Nephron progenitor cell (in vitro differentiated cells): ENCODE measurements around the gene PERCC1.
A peak's percentile ranks its signal among the peaks of the same experiment; 100 is the strongest.

Experiments used
- DNase-seq: peaks from one replicate; pipeline ENCODE4 v3.0.0; 2021
- H3K27ac Mint-ChIP-seq: 2 replicates; pipeline ENCODE4 v1.8.0; 2021; ENCODE audit warnings: mild to moderate bottlenecking, moderate library complexity, mixed read lengths
- H3K27me3 Mint-ChIP-seq: 2 replicates; pipeline ENCODE4 v1.8.0; 2021; ENCODE audit warnings: mild to moderate bottlenecking, low read depth, mixed read lengths; ENCODE audit not compliant: poor library complexity
- H3K36me3 Mint-ChIP-seq: 2 replicates; pipeline ENCODE4 v1.8.0; 2021; ENCODE audit warnings: low read depth, mixed read lengths
- H3K4me1 Mint-ChIP-seq: 2 replicates; pipeline ENCODE4 v1.8.0; 2021; ENCODE audit warnings: mixed read lengths
- H3K4me3 Mint-ChIP-seq: 2 replicates; pipeline ENCODE4 v1.8.0; 2021; ENCODE audit warnings: mild to moderate bottlenecking, moderate library complexity, mixed read lengths
- H3K9me3 Mint-ChIP-seq: 2 replicates; pipeline ENCODE4 v1.8.0; 2021; ENCODE audit warnings: mild to moderate bottlenecking, moderate library complexity, mixed read lengths
- CTCF ChIP-seq: fragments of 200-600 bp; sonication (generic); IDR thresholded peaks from 2 replicates; pipeline ENCODE4 v1.5.0; 2021; ENCODE audit warnings: antibody characterized with exemption

PERCC1 gene

DNA sequence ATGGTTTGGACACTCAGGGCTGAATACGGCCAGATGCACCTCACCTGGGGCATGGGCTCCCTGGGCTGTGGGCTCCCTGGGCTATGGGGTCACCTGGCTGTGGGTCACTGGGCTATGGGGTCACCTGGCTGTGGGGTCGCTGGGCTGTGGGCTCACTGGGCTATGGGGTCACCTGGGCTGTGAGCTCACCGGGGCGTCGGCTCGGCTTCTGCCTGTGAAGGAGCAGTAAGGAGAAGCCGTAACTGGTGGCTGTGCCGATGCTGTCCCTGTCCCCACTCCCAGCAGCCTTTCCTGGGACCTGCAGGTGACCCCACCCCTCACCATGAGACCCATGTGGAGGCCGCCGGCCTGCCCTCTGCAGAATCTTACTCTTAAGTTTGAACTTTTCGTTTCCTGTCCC lies 1.9 kb upstream of the PERCC1 start:
- no peak for TF ChIP-seq CTCF
- Mint-ChIP-seq H3K27me3 (no peaks in the 10 kb centered on the region), H3K4me1 (peaks cover 21% of the 10 kb centered on the region), H3K27ac (no peak overlapping the region), H3K4me3 (no peak overlapping the region), H3K9me3 (no peaks in the 10 kb centered on the region), H3K36me3 (no peaks in the 10 kb centered on the region)
- no peak for DNase-seq

DNA sequence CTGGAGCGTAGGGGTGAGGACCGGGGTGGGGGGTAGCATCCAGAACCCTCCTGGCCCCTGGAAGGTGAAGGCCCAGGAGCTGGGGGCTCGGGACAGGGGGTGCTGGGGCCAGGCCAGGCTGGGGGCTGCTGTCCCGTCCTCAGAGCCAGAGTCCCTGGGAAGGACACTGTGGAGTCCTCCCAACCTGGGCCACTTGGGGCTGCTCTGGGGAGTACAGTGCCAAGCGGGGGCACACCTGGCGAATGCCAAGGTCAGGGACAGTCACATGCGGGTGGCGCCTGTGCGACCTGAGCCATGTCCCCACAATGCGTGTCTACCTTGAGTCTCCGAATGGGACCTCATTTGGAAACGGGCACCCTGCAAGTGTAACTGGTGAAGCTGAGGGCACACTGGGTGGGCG lies 1.2 kb upstream of the PERCC1 start:
- peaks cover 21% of the 10 kb centered on the region for H3K4me1 Mint-ChIP-seq
- peak overlapping the region; percentile 16 for H3K27ac Mint-ChIP-seq
- DNase-seq = no peak
- no peaks in the 10 kb centered on the region for H3K36me3 Mint-ChIP-seq
- no peaks in the 10 kb centered on the region for H3K9me3 Mint-ChIP-seq
- no peak overlapping the region for H3K4me3 Mint-ChIP-seq
- H3K27me3 Mint-ChIP-seq = no peaks in the 10 kb centered on the region
- no peak for TF ChIP-seq CTCF

- no peak for DNase-seq
- Mint-ChIP-seq H3K4me1 (peaks cover 21% of the 10 kb centered on the region), H3K27ac (no peak overlapping the region), H3K36me3 (no peaks in the 10 kb centered on the region), H3K9me3 (no peaks in the 10 kb centered on the region), H3K27me3 (no peaks in the 10 kb centered on the region), H3K4me3 (no peak overlapping the region)
- TF ChIP-seq CTCF = no peak
These were observed 592 bp upstream of the PERCC1 start for GRCh38 chr16:1430214-1430758.

DNA sequence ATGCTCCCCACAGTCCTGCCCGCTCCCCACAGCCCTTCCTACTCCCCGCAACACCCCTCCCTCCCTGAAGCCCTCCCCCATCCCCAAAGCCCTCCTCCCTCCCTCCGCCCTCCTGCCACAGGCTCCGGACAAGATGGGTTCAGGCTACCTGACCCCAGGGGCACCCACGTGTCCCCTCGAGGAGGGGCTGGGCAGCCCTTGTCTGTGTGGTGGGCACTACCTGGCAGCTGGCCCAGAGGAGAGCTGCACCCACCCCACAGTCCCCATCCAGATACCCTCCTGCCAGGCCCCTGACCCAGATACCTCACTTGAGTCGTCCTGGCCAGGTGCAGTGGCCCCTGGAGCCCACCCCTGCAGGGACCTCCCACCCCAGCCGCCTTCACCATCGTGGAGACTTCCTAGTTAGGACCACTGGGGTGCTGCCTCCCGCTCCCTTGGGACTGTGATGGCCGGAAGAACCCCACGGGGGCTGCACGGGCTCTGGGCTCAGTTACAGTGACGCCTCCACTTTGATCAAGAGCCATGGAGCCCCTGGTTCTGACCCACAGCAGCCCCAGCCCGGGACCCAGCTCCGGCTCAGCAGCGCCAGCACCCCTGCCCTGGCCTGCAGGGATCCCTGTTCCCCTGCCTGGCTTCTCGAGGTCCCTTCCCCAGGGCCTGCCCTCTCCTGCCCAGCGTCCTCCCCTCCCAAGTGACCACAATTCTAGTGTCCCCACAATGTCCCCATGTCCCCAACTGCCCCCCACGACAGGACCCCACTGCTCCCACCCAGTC lies 806 bp downstream of the PERCC1 start:
- no peak for TF ChIP-seq CTCF
- Mint-ChIP-seq H3K9me3 (no peaks in the 10 kb centered on the region), H3K36me3 (no peaks in the 10 kb centered on the region), H3K27ac (no peak overlapping the region), H3K27me3 (no peaks in the 10 kb centered on the region), H3K4me1 (peaks cover 16% of the 10 kb centered on the region), H3K4me3 (no peak overlapping the region)
- DNase-seq = no peak

DNA sequence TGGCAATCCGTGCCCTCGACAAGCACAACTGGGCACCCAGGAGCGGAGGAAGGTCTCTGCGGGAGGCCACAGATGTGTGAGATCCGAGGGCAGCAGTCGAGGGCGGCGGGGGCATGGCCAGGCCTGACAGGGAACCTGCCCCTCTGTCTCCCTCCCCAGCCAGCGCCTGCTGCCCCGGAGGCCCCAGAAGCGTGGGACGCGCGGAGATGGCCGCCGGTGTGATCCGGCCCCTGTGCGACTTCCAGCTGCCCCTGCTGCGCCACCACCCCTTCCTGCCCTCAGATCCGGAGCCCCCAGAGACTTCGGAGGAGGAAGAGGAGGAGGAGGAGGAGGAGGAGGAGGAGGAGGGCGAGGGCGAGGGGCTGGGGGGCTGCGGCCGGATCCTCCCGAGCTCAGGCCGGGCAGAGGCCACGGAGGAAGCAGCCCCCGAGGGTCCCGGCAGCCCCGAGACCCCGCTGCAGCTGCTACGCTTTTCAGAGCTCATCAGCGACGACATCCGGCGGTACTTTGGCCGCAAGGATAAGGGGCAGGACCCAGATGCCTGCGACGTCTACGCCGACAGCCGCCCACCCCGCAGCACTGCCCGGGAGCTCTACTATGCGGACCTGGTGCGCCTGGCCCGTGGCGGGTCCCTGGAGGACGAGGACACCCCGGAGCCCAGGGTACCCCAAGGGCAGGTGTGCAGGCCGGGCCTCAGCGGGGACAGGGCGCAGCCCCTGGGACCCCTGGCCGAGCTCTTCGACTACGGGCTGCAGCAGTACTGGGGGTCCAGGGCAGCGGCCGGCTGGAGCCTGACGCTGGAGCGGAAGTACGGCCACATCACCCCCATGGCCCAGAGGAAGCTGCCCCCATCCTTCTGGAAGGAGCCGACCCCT lies 1.7 kb downstream of the PERCC1 start:
- no peak for DNase-seq
- Mint-ChIP-seq H3K4me3 (no peak overlapping the region), H3K9me3 (no peaks in the 10 kb centered on the region), H3K27ac (no peak overlapping the region), H3K36me3 (no peaks in the 10 kb centered on the region), H3K4me1 (peaks cover 12% of the 10 kb centered on the region), H3K27me3 (no peaks in the 10 kb centered on the region)
- TF ChIP-seq CTCF = no peak
